ENCODE results near the gene ALPK1.

Gene ALPK1

GRCh38 chr4:112436987-112437386, 139.8 kb downstream of the ALPK1 start:
- TF ChIP-seq CEBPB (IDR thresholded peaks at IDR 0.05) (no peak), TCF12 (IDR thresholded peaks at IDR 0.05; ENCODE audit: low read depth) (no peak), EGR1 (IDR thresholded peaks at IDR 0.05) (no peak), EP300 (IDR thresholded peaks at IDR 0.05; ENCODE audit: borderline replicate concordance) (no peak), TEAD4 (IDR thresholded peaks at IDR 0.05) (no peak), RAD21 (IDR thresholded peaks at IDR 0.05; ENCODE audit: low read depth) (no peak), NFIC (IDR thresholded peaks at IDR 0.05) (no peak), TAF1 (IDR thresholded peaks at IDR 0.05; ENCODE audit: low read depth) (no peak), USF1 (IDR thresholded peaks at IDR 0.05) (no peak), CREB1 (IDR thresholded peaks at IDR 0.05; ENCODE audit: low read depth) (no peak)
- TF ChIP-seq, protein P1, sequence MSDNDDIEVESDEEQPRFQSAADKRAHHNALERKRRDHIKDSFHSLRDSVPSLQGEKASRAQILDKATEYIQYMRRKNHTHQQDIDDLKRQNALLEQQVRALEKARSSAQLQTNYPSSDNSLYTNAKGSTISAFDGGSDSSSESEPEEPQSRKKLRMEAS (IDR thresholded peaks at IDR 0.05): no peak

- TF ChIP-seq YY1 (IDR thresholded peaks at IDR 0.05; ENCODE audit: low read depth) (no peak), CREB1 (IDR thresholded peaks at IDR 0.05; ENCODE audit: low read depth) (no peak), RAD21 (IDR thresholded peaks at IDR 0.05; ENCODE audit: low read depth) (no peak), ZBTB7A (IDR thresholded peaks at IDR 0.05; ENCODE audit: low read depth) (no peak), EP300 (IDR thresholded peaks at IDR 0.05; ENCODE audit: borderline replicate concordance) (no peak)
- TF ChIP-seq, protein P1 (IDR thresholded peaks at IDR 0.05): no peak
These were observed 151.3 kb downstream of the ALPK1 start for GRCh38 chr4:112448306-112449132.

DNA sequence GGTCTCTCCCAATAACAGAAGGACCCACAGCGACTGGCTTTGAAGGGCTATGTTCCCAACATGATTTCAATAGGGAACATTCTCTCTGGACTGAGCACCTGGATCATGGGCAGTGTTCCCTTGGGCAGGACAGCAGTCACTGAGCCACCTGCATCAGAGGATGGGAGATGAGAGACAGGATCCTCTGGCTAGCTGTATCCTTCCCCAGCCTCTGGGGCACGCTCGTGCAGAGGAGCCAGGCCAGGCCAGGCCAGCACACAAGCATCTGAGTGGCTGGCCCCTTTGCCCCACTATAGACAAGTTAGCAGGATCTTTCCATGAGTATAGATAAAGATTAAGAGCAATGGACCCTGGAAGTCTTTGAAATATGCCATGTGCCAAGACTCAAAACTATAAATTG, 152.5 kb downstream of the ALPK1 start:
- TF ChIP-seq ZBTB7A (IDR thresholded peaks at IDR 0.05; ENCODE audit: low read depth) (no peak), RAD21 (IDR thresholded peaks at IDR 0.05; ENCODE audit: low read depth) (no peak), TCF12 (IDR thresholded peaks at IDR 0.05; ENCODE audit: low read depth) (no peak), TEAD4 (IDR thresholded peaks at IDR 0.05) (no peak), USF1 (IDR thresholded peaks at IDR 0.05) (no peak), YY1 (IDR thresholded peaks at IDR 0.05; ENCODE audit: low read depth) (no peak), EP300 (IDR thresholded peaks at IDR 0.05; ENCODE audit: borderline replicate concordance) (no peak), CREB1 (IDR thresholded peaks at IDR 0.05; ENCODE audit: low read depth) (no peak), TAF1 (IDR thresholded peaks at IDR 0.05; ENCODE audit: low read depth) (no peak)
- TF ChIP-seq, protein P2, sequence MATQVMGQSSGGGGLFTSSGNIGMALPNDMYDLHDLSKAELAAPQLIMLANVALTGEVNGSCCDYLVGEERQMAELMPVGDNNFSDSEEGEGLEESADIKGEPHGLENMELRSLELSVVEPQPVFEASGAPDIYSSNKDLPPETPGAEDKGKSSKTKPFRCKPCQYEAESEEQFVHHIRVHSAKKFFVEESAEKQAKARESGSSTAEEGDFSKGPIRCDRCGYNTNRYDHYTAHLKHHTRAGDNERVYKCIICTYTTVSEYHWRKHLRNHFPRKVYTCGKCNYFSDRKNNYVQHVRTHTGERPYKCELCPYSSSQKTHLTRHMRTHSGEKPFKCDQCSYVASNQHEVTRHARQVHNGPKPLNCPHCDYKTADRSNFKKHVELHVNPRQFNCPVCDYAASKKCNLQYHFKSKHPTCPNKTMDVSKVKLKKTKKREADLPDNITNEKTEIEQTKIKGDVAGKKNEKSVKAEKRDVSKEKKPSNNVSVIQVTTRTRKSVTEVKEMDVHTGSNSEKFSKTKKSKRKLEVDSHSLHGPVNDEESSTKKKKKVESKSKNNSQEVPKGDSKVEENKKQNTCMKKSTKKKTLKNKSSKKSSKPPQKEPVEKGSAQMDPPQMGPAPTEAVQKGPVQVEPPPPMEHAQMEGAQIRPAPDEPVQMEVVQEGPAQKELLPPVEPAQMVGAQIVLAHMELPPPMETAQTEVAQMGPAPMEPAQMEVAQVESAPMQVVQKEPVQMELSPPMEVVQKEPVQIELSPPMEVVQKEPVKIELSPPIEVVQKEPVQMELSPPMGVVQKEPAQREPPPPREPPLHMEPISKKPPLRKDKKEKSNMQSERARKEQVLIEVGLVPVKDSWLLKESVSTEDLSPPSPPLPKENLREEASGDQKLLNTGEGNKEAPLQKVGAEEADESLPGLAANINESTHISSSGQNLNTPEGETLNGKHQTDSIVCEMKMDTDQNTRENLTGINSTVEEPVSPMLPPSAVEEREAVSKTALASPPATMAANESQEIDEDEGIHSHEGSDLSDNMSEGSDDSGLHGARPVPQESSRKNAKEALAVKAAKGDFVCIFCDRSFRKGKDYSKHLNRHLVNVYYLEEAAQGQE (IDR thresholded peaks at IDR 0.05; ENCODE audit: low read depth): no peak
- TF ChIP-seq, protein P1 (IDR thresholded peaks at IDR 0.05): no peak

DNA sequence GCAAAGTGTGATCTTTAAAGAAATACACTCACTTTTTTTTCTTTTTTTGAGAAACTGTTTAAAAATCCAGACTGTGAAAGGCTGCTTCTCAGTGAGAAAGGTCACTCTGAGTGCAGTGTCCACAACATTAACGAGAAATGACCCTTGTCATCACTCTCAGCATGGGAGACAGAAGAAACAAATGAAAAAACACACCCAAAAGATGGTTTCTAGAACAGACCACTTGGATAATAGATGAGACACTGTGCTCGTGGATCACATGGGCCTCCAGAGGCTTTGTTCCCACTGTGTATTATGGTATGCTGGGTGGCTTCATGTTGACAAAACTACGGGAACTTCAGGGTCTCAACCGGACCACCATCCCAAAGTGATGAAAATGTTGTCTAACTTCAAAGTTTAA, 153.9 kb downstream of the ALPK1 start:
- TF ChIP-seq YY1 (IDR thresholded peaks at IDR 0.05; ENCODE audit: low read depth): no peak
- no peak for TF ChIP-seq EP300 (IDR thresholded peaks at IDR 0.05; ENCODE audit: borderline replicate concordance)
- no peak for TF ChIP-seq RAD21 (IDR thresholded peaks at IDR 0.05; ENCODE audit: low read depth)
- TF ChIP-seq FOXM1 (IDR thresholded peaks at IDR 0.05; ENCODE audit: borderline replicate concordance, low read depth): no peak
- no peak for TF ChIP-seq TAF1 (IDR thresholded peaks at IDR 0.05; ENCODE audit: low read depth)
- TF ChIP-seq NFIC (IDR thresholded peaks at IDR 0.05): no peak
- no peak for TF ChIP-seq ZBTB7A (IDR thresholded peaks at IDR 0.05; ENCODE audit: low read depth)

GRCh38 chr4:112451831-112452230, 154.7 kb downstream of the ALPK1 start:
- TF ChIP-seq, protein P2 (IDR thresholded peaks at IDR 0.05; ENCODE audit: low read depth): no peak
- no peak for TF ChIP-seq ZBTB7A (IDR thresholded peaks at IDR 0.05; ENCODE audit: low read depth)
- no peak for TF ChIP-seq RAD21 (IDR thresholded peaks at IDR 0.05; ENCODE audit: low read depth)
- TF ChIP-seq CEBPB (IDR thresholded peaks at IDR 0.05): no peak
- TF ChIP-seq TCF12 (IDR thresholded peaks at IDR 0.05; ENCODE audit: low read depth): no peak
- no peak for TF ChIP-seq EP300 (IDR thresholded peaks at IDR 0.05; ENCODE audit: borderline replicate concordance)
- TF ChIP-seq TEAD4 (IDR thresholded peaks at IDR 0.05): no peak
- no peak for TF ChIP-seq CREB1 (IDR thresholded peaks at IDR 0.05; ENCODE audit: low read depth)
- no peak for TF ChIP-seq NFIC (IDR thresholded peaks at IDR 0.05)
- TF ChIP-seq YY1 (IDR thresholded peaks at IDR 0.05; ENCODE audit: low read depth): no peak
- TF ChIP-seq, protein P1 (IDR thresholded peaks at IDR 0.05): no peak
- no peak for TF ChIP-seq USF1 (IDR thresholded peaks at IDR 0.05)

Data from Ishikawa (cell line).